ENCODE measurements around the gene SERPINA4. TPM values are rescaled to one million over a fixed set of nuclear protein-coding genes. Genes with fewer than 3 reads are reported as not detected.

SERPINA4 gene
- not detected in 2 replicates for polyA plus RNA-seq (2014; cell fraction: cytosol; rRNA removed)
- polyA plus RNA-seq (2014; cell fraction: nucleus; rRNA removed): not detected in 2 replicates

DNA sequence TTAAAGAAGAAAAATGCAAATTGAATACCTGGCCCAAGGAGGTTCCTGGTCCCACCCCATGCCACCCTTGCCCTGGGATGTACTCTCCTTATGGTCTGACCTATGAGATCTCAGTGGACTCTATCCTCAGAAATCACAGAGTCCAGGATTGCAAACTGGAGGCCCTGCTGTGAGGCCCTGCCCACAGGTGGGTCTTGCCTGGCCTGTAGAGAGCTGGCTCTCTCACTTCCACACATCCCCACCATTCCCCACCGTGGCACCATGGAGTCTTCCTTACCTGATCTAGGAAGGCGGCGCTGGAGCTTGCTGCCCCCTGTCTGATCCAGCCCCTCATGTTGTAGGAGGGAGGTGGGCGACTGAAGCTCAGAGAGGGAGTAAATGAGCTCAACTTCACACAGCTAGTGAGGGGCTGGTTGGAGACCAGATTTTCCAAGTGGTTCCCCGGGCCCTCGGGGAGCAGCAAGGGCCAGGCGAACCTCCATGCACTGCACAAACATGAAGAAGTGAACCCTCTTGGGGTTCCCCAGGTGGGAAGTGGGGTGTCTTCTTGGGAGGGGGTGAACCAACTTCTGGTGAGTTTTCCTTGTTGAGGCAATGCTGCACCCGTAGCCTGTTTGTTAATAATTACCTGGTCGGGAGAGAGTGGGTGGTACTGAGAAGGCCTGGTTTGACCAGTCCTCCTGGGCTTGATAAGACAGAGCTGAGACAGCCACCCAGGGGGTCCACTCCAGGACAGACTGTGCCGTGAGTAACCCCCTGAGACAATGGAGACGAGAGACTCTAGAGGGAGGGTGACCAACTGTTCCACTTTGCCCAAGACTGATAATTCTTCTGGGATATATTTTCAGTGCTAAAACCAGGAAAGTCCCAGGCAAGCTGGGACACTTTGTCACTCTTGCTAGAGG is at the start of gene SERPINA4:
TSS of gene SERPINA4 (plus strand) at position 692 of the 905 bp plus-strand sequence. CDS start 2,041 bp downstream, outside the sequence.
- no peak for DNase-seq (ENCODE audit: low spot score)

DNA sequence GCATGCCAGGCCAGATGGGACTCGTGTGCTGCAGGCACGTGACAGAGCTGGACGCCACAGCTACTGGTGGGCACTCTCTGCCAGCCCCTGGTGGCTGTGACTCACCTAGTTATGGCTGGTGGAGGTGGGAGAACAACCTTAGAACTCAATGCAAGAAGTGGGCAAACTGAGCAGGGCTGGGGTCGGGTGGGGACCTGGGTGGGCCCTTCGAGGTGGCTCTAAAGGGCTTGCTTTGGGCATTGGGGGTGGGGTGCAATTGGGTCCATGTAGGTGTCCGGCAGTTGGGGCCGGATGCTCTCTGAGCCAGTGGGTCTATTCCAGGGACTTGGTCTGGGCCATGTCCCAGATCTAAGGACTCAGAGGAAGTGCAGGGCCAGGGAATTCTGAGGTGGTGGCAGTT is 46.9 kb upstream of the SERPINA4 start:
- DNase-seq (ENCODE audit: low spot score): no peak

- DNase-seq (ENCODE audit: low spot score): no peak
Observed at GRCh38 chr14:94515426-94515825, 45.8 kb upstream of the SERPINA4 start.

DNA sequence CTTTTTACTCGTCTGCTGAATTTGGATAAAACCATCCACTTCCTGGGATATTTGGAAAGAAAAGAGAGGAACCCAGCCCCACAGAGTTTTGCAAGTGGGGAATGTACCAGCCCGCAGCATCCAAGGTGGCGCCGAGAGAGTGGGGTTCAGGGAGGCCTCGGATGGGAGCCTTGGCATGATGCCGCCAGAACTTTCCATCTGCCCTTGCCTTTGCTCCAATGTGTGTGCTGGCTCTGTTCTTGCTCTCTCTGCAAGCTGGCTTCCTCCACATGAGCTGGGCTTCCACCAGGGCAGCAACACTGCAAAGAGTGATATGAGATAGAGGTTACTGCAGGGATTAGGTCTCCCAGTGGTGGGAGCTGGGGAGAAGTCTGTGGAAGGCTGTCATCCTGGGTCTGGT is 45.4 kb upstream of the SERPINA4 start:
- DNase-seq (ENCODE audit: low spot score): no peak

- DNase-seq (ENCODE audit: low spot score): no peak
Observed at GRCh38 chr14:94517248-94517640, 44.0 kb upstream of the SERPINA4 start.

DNA sequence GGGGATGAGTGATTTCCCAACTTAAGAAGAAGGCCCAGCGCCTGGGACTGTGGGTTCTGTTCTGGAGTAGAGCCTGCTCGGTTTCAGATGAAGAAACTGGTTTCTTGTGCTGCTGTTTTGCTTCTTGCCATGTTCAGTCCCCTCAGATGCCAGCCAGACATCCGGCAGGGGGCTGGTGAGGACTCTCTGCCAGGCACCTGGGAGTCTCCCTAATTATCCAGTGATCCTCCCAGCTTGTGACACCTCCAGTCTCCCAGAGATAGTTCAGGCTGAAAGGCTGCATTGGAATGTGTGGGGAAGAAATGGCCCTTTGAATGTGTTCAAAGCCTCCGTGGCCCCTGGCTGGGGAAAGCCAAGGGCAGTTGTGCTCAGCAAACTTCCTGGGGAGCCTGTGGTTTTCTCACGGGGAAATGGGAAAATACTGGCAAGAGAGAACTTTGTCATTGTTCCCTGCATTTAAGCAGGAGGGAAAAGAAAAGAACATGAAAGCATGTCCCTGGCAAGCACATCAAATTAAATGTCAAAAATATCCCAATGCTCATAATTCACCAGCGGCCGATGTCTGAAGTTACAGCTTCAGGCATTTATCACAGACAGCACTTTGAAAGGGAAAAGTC is 43.5 kb upstream of the SERPINA4 start:
- no peak for DNase-seq (ENCODE audit: low spot score)

GRCh38 chr14:94521375-94522114 is 39.7 kb upstream of the SERPINA4 start:
- DNase-seq (ENCODE audit: low spot score): no peak

- DNase-seq (ENCODE audit: low spot score): no peak
Observed at GRCh38 chr14:94522115-94522724, 39.0 kb upstream of the SERPINA4 start.

GRCh38 chr14:94523265-94523664 is 38.0 kb upstream of the SERPINA4 start:
- no peak for DNase-seq (ENCODE audit: low spot score)

DNA sequence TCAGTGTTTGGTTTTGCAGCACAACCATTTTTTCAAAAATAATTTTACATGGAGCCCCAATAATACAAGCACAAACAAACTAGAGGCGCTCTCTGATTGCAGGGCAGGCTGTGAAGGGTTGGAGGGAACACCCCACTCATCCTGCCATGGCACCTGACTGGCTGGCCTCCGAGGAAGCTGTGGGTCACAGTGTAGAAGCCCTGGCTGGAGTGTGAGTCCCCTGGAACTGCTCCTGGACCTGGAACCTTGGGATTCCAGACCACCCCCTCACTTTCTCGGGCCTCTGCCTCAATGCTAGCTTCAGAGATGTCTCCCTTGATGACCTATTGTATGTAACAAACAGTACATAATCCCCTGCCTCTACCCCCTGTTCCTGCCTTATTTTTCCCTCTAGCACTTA is 37.1 kb upstream of the SERPINA4 start:
- DNase-seq (ENCODE audit: low spot score): no peak

DNA sequence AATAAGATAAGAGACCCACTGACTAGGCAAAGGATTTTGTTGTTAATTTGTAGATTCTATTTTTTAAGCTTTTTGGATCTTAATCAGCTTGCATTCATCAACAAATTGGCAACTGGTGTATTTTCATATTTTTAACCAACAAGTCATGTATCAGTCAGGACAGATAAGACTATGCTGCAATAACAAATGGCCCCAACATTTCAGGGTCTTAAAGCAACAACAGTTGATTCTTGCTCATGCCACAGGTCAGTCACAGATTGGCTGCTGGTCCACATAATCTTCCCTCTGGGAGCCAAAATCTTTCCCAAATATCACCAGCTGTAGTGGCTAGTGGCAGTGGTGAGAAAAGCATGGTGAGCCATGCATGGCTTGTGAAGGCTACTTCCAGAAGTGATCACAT is 30.1 kb upstream of the SERPINA4 start:
- DNase-seq (ENCODE audit: low spot score): no peak

DNA sequence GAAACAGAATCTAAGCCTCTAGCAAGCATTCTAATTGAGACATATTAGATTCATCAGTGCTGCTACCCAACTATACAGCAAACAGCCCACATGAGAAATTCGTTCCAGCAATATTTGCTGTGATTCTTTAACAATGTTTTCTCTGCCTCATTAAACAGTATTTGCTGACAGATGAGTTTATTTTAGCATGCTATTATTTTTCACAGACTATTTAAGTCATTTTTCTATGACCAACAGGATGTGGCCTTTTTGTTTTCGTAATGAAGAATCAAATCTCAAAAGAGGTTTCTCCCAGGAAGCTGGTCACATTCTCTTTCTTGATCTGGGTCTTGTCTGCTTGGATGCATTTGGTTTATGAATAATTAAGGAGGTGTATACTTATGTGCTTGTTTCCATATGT is 28.8 kb upstream of the SERPINA4 start:
- no peak for DNase-seq (ENCODE audit: low spot score)

DNA sequence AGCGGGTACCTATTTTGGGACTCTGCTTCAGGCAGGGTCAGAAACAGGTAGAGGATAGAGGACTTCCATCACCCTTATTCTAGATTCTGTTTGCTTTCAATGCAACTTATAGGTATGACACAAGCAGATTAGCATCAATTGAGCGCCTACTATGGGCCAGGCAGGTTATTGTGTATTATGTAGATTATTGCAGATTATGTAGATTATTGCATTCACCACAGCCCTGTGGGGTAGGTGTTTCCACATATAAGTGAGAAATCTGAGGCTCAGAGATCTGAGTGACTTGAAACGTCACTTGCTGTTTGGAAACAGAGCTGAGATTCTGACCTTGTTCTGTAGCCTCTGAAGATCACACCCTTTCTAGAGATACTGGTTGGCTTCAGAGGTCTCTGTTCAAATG is 25.7 kb upstream of the SERPINA4 start:
- DNase-seq (ENCODE audit: low spot score): no peak

DNA sequence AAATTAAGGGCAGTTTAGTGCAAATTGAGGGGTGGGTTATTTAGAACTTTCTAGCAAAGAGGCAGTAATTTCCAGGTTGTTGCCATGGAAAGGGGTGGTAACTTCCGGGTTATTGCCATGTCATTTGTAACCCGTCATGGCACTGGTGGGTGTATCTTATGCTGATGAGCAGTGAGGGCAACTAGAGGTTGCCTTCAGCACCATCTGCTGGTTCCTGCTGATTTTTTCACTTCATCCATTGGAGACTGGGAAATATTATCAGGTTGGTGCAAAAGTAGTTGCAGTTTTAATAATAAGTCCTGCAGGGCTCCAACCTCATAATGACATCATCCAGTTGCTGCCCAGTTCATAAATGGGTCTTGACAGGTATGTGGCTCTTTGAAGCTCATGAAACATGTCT is 24.4 kb upstream of the SERPINA4 start:
- DNase-seq (ENCODE audit: low spot score): no peak

GRCh38 chr14:94538070-94538740 is 23.0 kb upstream of the SERPINA4 start:
- DNase-seq (ENCODE audit: low spot score): no peak

- DNase-seq (ENCODE audit: low spot score): no peak
Observed at GRCh38 chr14:94539181-94539580, 22.1 kb upstream of the SERPINA4 start.

- no peak for DNase-seq (ENCODE audit: low spot score)
Observed at GRCh38 chr14:94540031-94540794, 21.0 kb upstream of the SERPINA4 start.

DNA sequence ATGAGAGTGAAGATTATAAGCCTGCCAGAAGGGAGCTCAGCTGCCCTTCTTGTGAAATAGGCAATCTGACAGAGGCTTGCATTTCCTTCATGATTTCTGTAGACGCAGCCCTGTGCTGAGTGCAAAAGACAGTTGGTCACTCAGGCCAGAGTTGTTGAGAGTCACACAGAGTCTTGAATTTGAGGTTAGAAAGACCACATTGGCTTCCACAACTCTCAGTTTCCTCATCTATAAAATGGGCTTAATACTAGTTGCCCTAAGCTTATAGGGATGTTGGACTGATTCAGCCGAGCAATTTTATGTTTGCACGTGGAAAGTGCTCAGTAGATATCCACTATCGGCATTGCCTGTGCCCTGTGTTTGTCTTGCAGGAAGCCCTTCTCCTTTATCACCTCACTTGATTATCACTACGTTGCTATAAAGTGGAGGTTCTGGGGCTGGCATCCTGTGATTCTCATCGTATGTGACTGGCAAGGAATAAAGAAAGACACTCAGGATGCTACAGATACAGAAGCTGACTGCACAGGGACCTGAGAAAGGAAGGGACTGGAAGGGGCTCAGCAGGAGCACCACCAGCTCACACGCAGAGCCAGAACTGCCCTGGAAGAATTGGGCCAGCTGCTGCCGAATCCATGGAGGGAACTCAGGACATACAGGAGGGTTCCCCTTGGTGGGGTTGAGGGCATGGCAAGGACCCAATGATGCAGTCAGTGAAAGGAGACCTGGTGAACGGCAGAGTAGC is 19.8 kb upstream of the SERPINA4 start:
- DNase-seq (ENCODE audit: low spot score): no peak

- no peak for DNase-seq (ENCODE audit: low spot score)
Observed at GRCh38 chr14:94542111-94542810, 19.0 kb upstream of the SERPINA4 start.

Data from SK-N-DZ (cell line).